ENCODE data around the gene SF3B2.
"Not testable (repeated sequence)": the region's sequence is repeated elsewhere in the genome, so short reads cannot be mapped to it uniquely, and the experiment has no call there.

Gene SF3B2

DNA sequence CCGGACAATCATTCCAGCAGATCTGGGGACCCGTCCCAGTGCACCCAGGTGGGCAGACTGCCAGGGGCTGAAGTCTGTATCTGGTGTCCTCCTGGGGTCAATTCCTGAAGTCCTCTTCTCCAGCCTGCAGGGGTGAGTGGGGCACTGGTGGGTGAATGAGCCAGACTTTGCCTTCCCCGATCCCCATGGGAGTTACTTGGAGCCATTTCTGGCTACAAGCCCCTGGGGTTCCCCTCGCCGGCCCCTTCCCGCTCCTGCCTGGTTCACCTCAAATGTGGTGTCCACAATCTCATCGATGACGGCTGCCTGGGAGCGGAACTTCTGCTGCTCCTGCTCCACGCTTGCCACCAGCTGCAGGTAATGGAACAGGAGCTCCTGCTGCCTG lies 35.4 kb upstream of the SF3B2 start:
- no peak for FAIRE-seq
- no peak for DNase-seq (ENCODE audit: low spot score)

DNA sequence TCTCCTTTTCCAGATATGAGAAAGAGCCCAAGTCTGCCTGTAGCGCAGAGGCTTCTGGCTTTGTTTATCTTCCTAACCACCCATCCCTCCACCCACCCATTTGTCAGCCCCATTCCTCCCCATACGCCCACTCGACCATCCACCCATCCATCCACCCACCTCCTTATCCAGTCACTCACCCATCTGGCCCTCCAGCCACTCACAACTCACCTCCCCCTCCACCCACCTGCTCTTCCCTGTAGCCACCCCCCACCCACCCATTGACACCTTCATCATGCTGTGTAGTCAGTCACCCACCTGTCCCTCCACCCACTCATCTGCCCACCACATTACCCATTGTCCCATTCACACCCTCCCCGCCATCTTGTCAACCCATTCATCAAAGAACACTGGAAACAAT lies 34.8 kb upstream of the SF3B2 start:
- FAIRE-seq (no peak), DNase-seq (ENCODE audit: low spot score) (no peak)

DNA sequence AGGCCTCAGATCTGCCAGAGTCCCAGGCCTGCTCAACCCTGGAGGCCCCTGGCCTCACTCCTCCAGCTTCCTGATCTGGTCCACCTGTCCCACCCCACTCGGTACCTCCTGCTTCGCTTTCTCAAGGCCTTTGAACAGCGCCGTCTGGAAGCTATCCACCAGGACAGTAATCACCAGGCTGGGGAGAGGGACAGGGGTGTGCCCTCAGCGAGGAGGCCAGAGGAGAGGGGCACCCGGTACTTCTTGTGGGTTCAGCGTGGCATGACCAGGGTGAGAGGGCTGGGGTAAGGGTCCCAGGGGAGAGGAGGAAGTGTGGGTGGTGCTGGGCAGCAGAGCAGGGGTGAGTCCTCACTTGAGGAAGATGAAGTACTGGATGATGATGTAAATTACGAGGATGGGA lies 32.0 kb upstream of the SF3B2 start:
- DNase-seq (ENCODE audit: low spot score), result no peak
- peak; percentile 13 for FAIRE-seq

DNA sequence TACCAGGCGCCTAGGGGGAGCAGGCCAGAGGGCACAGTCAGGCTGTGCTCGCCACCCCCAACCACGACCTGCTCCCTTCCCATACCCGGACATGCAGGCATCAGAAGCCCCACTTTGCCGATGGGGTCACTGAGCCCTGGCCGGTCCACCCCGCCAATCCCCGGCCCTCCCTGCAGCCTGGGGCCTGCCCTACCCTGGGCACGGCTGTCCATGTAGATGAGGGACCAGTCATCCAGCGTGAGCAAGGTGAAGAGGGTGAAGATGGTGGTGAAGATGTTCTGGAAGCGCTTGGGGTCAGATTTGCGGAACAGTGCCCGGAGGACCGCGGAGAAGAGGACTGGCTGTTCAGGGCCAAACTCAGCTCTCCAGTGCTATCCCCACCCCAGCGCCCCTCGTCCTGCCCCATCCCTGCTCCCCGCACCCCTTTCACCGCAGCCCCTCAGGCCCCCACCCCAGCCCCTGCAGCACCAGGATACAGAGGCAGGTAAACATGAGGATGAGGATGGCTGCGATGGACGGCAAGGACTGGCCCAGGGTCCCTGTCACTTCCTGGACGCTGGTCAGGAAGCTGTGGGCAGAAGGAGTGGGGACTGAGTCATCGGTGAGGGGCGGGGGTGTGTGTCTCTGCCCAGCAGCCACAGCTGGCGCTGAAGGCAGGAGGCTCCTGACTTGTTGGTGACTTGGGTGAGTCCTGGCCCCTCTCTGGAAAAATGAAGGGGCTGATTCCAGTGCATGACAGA lies 31.4 kb upstream of the SF3B2 start:
- FAIRE-seq (peak; percentile 72), DNase-seq (ENCODE audit: low spot score) (peak; percentile 94)

DNA sequence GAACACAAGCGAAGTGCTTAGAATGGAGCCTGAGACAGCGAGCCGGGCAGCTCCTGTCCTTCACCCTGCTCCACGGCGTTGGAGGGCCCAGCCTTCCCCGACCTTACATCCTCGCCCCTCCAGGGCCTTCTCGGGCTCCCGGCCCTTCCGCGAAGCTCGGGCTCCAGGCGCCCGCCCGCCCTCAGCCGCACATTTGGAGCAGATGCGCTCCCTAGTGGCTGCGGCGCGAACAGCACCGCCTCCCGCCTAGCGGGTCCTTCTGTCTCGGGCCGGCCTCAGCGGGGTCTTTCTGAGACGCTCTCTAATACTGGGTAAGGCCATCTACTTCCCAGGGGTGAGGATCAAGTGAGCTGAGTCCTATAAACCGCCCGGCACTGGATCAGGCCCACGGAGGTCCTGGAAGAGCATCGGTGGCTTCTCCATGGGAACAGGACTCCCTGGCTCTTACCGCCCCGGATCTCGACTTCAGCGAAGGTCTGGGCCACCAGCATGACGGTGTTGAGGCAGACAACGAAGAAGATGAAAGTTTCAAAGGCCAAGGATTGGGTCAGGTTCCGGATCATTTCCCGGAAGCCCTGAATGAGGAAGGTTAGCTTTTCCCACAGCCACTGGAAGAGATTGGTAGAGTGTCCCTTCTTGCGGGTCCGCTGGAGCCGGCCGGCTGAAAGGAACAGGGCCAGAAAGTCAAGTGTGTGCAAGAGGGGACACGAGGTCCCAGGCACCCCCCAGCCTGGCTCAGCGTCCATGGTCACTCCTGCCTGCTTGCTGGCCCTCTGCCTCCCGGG lies 29.6 kb upstream of the SF3B2 start:
- FAIRE-seq (peak; percentile 20), DNase-seq (ENCODE audit: low spot score) (peak; percentile 87)

DNA sequence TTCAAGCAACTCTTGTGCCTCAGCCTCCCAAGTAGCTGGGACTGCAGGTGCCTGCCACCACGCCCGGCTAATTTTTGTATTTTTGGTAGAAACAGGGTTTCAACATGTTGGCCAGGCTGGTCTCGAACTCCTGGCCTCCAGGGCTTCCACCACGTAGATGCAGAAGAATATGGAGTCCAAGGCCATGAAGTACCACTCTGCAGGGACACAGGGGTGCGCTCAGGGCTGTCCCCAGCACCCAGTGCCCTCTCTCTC lies 29.1 kb upstream of the SF3B2 start:
- not testable (repeated sequence) for DNase-seq (ENCODE audit: low spot score); FAIRE-seq

DNA sequence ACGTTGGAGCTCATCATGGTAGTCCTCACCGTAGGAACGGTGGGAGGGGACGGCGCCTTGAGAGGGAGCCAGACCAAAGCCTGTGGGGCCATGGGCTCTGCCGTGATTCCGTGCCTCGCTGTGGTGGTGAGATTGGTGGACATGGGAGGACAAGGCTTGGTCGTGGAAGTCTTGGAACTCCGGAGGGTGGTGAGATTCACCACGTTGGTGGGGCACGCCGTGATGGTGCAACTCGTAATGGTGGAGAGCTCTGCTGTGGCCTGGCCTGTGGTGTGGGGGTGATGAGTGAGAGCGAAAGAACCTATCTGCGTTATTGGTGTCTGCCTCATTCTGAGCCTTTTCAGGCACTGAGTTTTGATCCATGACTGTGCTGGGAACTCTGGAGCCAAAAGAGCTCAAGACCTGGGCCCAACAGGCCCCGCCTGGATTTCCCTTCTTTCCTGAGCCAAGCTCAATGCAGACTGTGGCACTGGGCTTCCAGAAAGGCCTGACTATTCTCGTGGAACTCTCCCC lies 26.1 kb upstream of the SF3B2 start, which contains the start of gene CATSPER1:
TSS of gene CATSPER1 (minus strand) at position 463 of the 513 bp plus-strand sequence. CDS start at position 363, 100 bp downstream.
- FAIRE-seq (no peak), DNase-seq (ENCODE audit: low spot score) (no peak)

DNA sequence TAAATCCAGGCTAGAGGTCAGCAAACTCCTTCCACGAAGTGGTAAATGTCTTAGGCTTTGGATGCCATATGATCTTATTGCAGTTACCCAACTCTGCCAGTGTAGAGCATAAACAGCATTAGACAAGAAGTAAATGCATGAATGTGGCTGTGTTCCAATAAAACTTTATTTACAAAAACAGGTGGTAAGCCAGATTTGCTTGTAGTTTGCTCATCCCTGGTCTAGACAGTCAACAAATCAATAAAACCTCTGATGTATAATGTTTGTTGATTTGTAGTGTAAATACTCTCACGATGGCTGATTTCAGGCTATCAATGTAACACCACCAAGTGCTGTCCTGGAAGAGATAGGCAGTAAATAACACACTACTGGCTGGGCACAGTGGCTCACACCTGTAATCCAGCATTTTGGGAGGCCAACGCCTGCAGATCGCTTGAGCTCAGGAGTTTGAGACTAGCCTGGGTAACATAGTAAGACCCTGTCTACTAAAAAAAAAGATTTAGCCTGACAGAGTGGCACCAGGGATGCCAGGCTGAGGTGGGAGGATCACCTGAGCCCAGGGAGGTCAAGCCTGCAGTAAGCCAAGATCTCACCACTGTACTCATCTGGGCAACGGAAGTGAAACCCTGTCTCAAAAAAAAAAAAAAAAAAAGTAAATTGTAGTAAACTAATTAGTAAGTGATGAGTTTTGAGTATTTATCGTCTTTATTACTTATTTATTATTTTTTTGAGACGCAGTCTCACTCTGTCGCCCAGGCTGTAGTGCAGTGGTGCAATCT lies 19.0 kb upstream of the SF3B2 start:
- no peak for FAIRE-seq
- DNase-seq (ENCODE audit: low spot score), result no peak

DNA sequence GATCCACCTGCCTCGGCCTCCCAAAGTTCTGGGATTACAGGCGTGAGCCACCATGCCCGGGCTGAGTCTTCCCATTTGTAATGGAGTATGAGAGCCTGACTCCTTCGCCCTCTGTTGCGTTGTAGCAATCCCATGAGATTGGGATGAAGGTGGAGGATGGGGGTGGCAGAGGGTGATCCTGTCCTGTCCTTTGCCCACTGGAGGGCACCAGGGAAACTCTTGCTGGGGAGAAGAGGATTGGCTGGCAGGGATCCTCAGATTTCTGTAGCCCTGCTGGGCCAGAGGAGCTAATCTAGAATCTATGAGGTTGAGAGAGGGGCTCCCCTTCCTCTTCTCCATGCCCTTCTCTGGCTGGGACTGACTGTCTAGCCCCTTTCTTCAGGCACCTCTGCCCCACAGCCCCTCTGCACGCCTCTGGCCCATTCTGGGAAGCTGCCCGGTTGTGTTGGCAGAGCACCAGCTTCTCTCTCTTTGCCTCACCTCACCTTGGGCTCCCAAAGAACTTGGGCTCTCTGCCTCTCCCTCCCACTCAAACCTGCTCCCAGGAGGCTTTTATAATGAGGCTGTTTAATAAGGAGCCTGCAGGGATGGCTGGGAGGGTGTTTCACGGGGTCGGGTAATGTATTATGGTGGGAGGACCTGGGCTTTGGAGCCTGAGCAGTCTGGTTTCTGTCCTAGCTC lies 16.4 kb upstream of the SF3B2 start:
- FAIRE-seq (no peak), DNase-seq (ENCODE audit: low spot score) (no peak)

DNA sequence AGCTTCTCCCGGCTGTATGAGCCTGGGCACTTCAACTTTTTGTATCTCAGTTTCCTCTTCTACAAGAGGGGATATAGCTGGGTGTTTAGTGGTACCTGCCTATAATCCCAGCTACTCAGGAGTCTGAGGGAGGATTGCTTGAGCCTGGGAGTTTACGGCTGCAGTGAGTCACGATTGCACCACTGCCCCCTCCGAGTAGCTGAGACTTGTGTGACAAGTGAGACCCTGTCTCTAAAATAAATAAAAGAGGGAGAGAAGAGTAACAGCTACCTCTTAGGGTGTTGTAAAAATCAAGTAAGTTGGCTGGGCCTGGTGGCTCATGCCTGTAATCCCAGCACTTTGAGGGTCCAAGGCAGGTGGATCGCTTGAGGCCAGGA lies 15.8 kb upstream of the SF3B2 start:
- DNase-seq (ENCODE audit: low spot score) (no peak), FAIRE-seq (no peak)

DNA sequence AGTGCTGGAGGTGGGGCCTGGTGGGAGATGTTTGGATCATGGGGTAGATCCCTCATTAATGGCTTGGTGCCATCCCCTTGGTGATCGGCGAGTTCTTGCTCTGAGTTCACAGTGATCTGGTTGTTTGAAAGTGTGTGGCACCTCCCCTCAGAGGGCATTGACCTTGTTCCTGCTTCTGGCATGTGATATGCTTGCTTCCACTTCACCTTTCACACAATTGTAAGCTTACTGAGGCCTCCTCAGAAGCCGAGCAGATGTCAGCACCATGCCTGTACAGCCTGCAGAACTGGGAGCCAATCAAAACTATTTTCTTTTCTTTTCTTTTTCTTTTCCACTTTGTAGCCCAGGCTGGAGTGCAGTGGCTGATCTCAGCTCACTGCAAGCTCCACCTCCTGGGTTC lies 14.8 kb upstream of the SF3B2 start:
- FAIRE-seq, result no peak

DNA sequence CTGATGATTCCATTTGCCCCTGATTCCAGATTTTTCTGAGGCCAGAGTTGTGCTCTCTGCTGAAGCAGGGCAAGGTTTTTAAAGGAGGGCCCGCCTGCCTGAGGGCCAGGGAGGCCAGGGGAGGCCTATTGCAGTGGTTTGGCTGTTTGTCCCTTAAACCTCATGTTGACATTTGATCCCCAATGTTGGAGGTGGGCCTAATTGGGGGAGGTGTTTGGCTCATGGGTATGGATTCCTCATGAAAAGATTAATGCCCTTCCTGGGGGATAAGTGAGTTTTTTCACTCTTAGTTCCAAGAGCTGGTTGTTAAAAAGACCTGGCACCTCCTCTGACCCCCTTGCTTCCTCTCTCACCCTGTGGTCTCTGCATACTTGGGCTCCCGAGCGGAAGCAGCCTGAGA lies 12.4 kb upstream of the SF3B2 start:
- no peak for DNase-seq (ENCODE audit: low spot score)
- FAIRE-seq, result no peak

More for the DNA sequence above, 14.8 kb upstream of the SF3B2 start:
- DNase-seq (ENCODE audit: low spot score), result no peak

DNA sequence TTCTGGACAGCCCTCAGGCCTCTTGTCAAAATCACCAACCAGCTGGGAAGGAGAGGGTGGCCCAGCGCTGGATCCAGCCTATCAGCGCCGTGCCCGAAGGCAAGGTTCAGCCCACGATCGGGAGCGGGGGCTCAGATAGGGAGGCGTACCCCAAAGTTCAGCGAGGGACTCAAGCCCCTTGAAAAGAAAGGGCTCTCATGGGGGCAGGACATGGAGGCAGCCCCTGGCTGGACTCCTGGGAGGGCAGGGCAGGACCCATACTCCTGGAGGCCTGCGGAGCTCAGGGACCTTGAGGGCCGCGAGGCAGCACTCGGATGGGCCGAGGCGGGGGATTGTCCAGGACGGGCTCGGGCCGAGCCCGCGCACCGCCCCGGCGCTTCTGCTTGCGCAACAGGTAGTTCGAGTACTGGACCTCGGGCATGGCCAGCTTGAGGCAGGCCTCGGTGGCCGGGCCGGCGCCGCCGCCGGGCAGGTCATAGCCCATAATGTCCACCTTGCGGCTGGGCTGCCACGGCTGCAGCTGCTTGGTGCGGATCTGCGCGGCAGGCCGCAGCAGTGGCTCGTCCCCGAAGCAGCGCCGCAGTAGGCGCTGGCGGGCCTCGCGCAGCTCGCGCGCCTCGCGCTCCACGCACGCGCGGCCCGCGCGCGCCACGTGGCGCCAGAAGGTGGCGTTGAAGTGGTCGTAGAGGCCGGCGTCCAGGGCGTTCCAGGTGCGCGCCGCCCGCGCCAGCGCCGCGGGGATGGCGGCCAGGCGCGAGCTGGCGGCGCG lies 9.8 kb upstream of the SF3B2 start:
- DNase-seq (ENCODE audit: low spot score), result no peak
- no peak for FAIRE-seq

DNA sequence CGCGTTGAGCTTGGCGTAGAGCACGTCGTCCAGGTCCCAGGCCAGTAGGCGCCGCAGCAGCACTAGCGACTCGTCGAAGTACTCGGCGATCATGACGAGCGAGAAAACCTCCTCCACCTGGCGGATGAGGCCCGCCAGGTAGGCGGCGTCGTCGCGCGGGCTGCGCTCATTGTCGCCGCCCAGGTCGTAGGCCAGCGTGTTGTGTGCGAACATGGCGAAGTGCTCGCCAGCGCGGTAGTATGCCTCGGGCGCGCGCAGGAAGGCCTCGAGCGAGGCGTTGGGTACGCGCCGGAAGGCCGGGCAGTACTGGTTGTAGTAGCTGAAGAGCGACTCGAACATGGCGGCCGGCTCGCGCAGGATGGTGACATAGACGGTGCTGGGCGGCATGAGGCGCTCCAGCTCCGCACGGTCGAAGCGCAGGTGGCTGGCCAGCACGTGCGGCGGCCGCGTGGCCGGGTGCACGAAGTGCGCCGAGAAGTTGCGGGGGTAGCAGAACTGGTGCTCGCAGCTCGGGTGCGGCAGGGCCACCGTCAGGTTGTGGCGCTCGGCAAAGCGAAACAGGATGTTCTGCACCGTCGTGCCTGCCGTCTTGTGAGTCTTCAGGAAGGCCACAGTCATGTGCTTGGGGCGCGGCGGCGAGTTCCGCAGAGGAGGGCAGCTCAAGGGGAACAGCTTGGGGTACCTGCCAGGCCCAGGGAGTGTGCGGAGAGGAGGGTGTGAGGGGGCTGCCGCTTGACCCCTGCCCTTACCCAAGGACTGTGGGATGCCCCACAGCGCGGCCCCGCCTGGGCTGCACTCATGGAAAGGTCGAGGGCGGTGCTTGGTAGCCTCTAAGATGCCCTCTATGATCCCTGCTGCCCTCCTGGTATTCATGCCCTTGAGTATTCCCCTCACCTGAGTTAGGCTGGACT lies 8.9 kb upstream of the SF3B2 start:
- FAIRE-seq (no peak), DNase-seq (ENCODE audit: low spot score) (no peak)

DNA sequence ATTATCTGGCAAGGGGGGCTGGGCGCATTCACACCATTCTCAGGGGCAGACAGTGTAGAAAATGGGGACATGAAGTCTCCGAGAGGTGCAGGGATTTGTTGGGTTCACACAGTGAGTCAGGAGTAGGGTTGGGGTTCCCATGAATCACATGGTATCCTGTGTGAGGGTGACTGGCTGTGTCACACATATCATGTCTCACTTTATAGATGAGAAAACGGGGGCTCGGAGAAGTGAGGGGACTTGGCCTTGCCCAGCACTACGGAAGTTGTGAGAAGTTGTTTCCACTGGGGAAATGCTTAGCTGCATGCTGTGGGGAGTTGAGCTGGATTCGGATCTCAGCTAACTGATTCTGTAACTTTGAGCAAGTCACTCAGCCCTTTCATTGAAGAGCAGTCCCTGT lies 7.4 kb upstream of the SF3B2 start:
- FAIRE-seq, result no peak
- DNase-seq (ENCODE audit: low spot score), result no peak

DNA sequence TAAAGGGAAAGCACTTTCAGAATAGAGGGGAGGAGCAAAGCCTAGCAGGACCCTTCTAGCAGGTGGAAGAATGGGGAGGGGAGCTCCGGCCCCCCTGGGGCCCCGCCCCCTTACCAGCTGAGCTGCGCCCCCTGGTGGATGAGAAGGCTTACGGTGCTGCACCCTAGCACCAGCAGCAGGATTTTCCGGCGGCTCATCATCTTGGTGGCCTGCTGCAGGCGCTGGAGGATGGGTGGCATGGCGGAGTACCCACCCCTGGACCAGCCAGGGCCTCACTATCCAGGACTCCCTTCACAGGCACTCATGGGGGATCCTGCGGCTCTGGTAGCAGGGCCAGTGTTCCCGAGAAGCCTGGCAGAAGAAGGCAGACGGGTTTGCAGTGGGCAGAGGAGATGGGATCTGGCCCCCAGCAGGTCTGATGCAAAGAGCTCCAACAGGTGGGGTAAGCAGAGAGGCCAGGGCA lies 7.0 kb upstream of the SF3B2 start:
- FAIRE-seq (peak; percentile 13), DNase-seq (ENCODE audit: low spot score) (peak; percentile 90)

DNA sequence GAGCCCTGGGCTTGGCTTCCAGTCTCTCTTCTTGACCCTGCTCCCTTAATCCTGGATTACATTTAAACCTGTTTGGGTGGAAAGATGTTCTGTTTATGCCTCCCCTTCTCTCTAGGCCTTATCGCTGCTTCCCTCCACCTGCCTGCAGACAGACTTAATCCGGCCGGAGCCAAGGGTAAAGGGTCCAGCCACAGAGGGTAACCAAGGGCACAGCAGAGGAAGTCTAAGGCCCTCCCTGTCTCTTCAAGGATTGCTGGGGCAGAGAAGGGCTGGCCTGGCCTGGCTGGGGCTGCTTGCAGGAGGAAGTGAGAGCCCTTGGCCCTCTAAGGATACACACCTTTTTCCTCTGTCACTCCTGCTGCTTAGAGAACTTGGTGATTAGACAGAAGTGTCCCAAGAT lies 5.3 kb upstream of the SF3B2 start:
- FAIRE-seq (no peak), DNase-seq (ENCODE audit: low spot score) (no peak)

DNA sequence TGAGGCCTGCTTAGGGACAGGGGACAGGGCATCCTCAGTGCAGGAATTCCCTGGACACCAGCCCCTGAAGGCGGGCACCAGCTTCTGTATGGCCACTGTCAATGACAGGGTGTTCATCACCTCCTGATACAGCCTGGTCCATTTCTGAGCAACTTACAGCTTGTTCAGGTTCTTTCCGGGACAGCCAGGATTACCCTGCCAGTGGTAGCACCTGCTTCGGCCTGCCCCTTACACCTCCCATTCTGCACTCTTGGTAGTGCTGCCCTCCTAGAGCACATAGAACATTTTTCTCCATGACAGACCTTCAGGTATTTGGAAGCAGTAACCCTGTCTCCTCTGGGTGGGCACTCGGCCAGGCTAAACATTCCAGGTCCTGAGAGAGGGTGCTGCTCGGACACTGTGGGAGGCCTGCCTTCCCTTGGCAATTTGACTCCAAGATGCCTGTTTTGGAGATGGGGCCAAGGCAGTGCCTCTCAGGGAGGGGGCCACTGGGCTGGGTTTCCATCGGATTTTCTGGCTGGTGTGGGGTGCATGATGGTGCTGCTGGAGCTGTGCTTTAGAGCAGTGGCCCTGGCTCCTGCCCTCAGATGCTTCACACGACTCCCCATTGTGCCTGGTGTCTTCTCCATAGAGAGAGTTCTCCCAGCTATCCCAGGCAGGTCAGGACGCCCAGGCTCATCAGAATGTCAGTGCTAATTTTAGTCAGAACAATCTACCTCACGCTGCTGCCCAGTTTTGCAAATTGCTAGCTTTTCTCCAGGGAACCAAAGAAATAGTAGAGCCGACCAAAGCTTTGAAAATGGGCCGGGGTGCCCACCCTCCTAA lies 4.4 kb upstream of the SF3B2 start:
- no peak for DNase-seq (ENCODE audit: low spot score)

More for the DNA sequence above, 4.4 kb upstream of the SF3B2 start:
- no peak for FAIRE-seq
